WTC11 (cell line): ENCODE results near the gene KLHL26. TPM values are rescaled to one million over a fixed set of nuclear protein-coding genes. Genes with fewer than 3 reads are reported as not detected.

Experiments
- ATAC-seq: fragments of 200-7000 bp; cut with Tn5 transposase; 2 replicates; pipeline ENCODE4 v1.10.0; 2021; ENCODE audit warnings: mild to moderate bottlenecking, moderate library complexity
- CTCF ChIA-PET: fragments of 300-600 bp; sonication (Branson Sonifier 250); formaldehyde crosslinking; loops from one replicate; lab custom pipeline; 2021; ENCODE audit warnings: antibody characterized with exemption; lab: Charles Lee
- POLR2A ChIA-PET: fragments of 350-600 bp; sonication (Branson Sonifier 250); formaldehyde crosslinking; loops from one replicate; lab custom pipeline; 2021; ENCODE audit warnings: antibody characterized with exemption; lab: Charles Lee
- DNase-seq: peaks from one replicate; pipeline ENCODE4 v3.0.0; 2021; ENCODE audit warnings: low spot score
- H3K27ac Mint-ChIP-seq: 2 replicates; pipeline ENCODE4 v1.8.0; 2021; ENCODE audit warnings: mixed read lengths
- H3K27me3 Mint-ChIP-seq: 2 replicates; pipeline ENCODE4 v1.8.0; 2021; ENCODE audit warnings: low read depth, mild to moderate bottlenecking, moderate library complexity, mixed read lengths
- H3K36me3 Mint-ChIP-seq: 2 replicates; pipeline ENCODE4 v1.8.0; 2021; ENCODE audit warnings: mixed read lengths
- H3K4me1 Mint-ChIP-seq: 2 replicates; pipeline ENCODE4 v1.8.0; 2022; ENCODE audit warnings: mixed read lengths
- H3K4me3 Mint-ChIP-seq: 2 replicates; pipeline ENCODE4 v1.8.0; 2021; ENCODE audit warnings: mild to moderate bottlenecking, moderate library complexity, mixed read lengths
- H3K9me3 Mint-ChIP-seq: 2 replicates; pipeline ENCODE4 v1.8.0; 2021; ENCODE audit warnings: mixed read lengths
- ATF1 ChIP-seq: sonication (generic); formaldehyde crosslinking; IDR thresholded peaks from 2 replicates; pipeline ENCODE4 v1.8.1; 2023; ENCODE audit warnings: mild to moderate bottlenecking, moderate library complexity, missing genetic modification reagents
- CREB1 ChIP-seq: sonication (generic); formaldehyde crosslinking; IDR thresholded peaks from 2 replicates; pipeline ENCODE4 v1.8.0; 2023; ENCODE audit warnings: mild to moderate bottlenecking, missing genetic modification reagents
- CREM ChIP-seq: sonication (generic); formaldehyde crosslinking; IDR thresholded peaks from 2 replicates; pipeline ENCODE4 v1.8.1; 2022; ENCODE audit warnings: mild to moderate bottlenecking, missing genetic modification reagents, moderate library complexity
- CTCF ChIP-seq: fragments of 200-600 bp; IDR thresholded peaks from 2 replicates; pipeline ENCODE4 v1.8.0; 2022; ENCODE audit warnings: antibody characterized with exemption
- E2F1 ChIP-seq: sonication (generic); formaldehyde crosslinking; IDR thresholded peaks from 2 replicates; pipeline ENCODE4 v1.8.0; 2022; ENCODE audit warnings: mild to moderate bottlenecking, missing genetic modification reagents
- ELF4 ChIP-seq: sonication (generic); formaldehyde crosslinking; IDR thresholded peaks from 2 replicates; pipeline ENCODE4 v1.8.1; 2022; ENCODE audit warnings: low read depth, mild to moderate bottlenecking, moderate library complexity, missing genetic modification reagents
- ESRRA ChIP-seq: sonication (generic); formaldehyde crosslinking; IDR thresholded peaks from 2 replicates; pipeline ENCODE4 v1.8.1; 2022; ENCODE audit warnings: mild to moderate bottlenecking, missing genetic modification reagents, borderline replicate concordance
- FOXP4 ChIP-seq: sonication (generic); formaldehyde crosslinking; IDR thresholded peaks from 2 replicates; pipeline ENCODE4 v1.8.0; 2022; ENCODE audit warnings: mild to moderate bottlenecking, missing genetic modification reagents
- GABPB1 ChIP-seq: sonication (generic); formaldehyde crosslinking; IDR thresholded peaks from 2 replicates; pipeline ENCODE4 v1.8.1; 2023; ENCODE audit warnings: mild to moderate bottlenecking, missing genetic modification reagents
- GRHL2 ChIP-seq: fragments of 250-450 bp; sonication (Bioruptor Pico); IDR thresholded peaks from 2 replicates; pipeline ENCODE4 v1.8.0; 2022; ENCODE audit warnings: mild to moderate bottlenecking, moderate library complexity; ENCODE audit not compliant: insufficient replicate concordance, severe bottlenecking
- IRF2 ChIP-seq: sonication (generic); formaldehyde crosslinking; IDR thresholded peaks from 2 replicates; pipeline ENCODE4 v1.8.0; 2022; ENCODE audit warnings: low read depth, missing genetic modification reagents, borderline replicate concordance
- KAT7 ChIP-seq: sonication (generic); formaldehyde crosslinking; IDR thresholded peaks from 2 replicates; pipeline ENCODE4 v1.8.1; 2023; ENCODE audit warnings: missing genetic modification reagents, mild to moderate bottlenecking, borderline replicate concordance
- MAX ChIP-seq: sonication (generic); formaldehyde crosslinking; IDR thresholded peaks from 2 replicates; pipeline ENCODE4 v1.8.0; 2022; ENCODE audit warnings: mild to moderate bottlenecking, missing genetic modification reagents
- NFE2L1 ChIP-seq: sonication (generic); formaldehyde crosslinking; IDR thresholded peaks from 2 replicates; pipeline ENCODE4 v1.8.1; 2023; ENCODE audit warnings: missing genetic modification reagents
- NR2C2 ChIP-seq: sonication (generic); formaldehyde crosslinking; IDR thresholded peaks from 2 replicates; pipeline ENCODE4 v1.8.0; 2022; ENCODE audit warnings: mild to moderate bottlenecking, missing genetic modification reagents
- PRRX2 ChIP-seq: fragments of 250-450 bp; sonication (Bioruptor Pico); IDR thresholded peaks from 2 replicates; pipeline ENCODE4 v1.8.0; 2021; ENCODE audit warnings: mild to moderate bottlenecking
- TEAD4 ChIP-seq: sonication (generic); formaldehyde crosslinking; IDR thresholded peaks from 2 replicates; pipeline ENCODE4 v1.8.0; 2022; ENCODE audit warnings: mild to moderate bottlenecking, missing genetic modification reagents
- USF2 ChIP-seq: sonication (generic); formaldehyde crosslinking; IDR thresholded peaks from 2 replicates; pipeline ENCODE4 v1.8.1; 2023; ENCODE audit warnings: mild to moderate bottlenecking, missing genetic modification reagents, moderate library complexity
- ZBTB21 ChIP-seq: sonication (generic); formaldehyde crosslinking; IDR thresholded peaks from 2 replicates; pipeline ENCODE4 v1.8.1; 2023; ENCODE audit warnings: mild to moderate bottlenecking, missing genetic modification reagents, borderline replicate concordance
- ZMAT4 ChIP-seq: fragments of 250-450 bp; sonication (Bioruptor Pico); IDR thresholded peaks from 2 replicates; pipeline ENCODE4 v1.9.0; 2021; ENCODE audit warnings: mild to moderate bottlenecking
- ZNF219 ChIP-seq: sonication (generic); formaldehyde crosslinking; IDR thresholded peaks from 2 replicates; pipeline ENCODE4 v1.8.0; 2023; ENCODE audit warnings: missing genetic modification reagents, mild to moderate bottlenecking, borderline replicate concordance
- ZNF232 ChIP-seq: sonication (generic); formaldehyde crosslinking; IDR thresholded peaks from 2 replicates; pipeline ENCODE4 v1.8.0; 2022; ENCODE audit warnings: mild to moderate bottlenecking, missing genetic modification reagents
- ZNF512 ChIP-seq: sonication (generic); formaldehyde crosslinking; IDR thresholded peaks from 2 replicates; pipeline ENCODE4 v1.8.1; 2022; ENCODE audit warnings: missing genetic modification reagents, borderline replicate concordance
- ZNF671 ChIP-seq: fragments of 250-450 bp; sonication (Bioruptor Pico); IDR thresholded peaks from 2 replicates; pipeline ENCODE4 v1.8.0; 2021; ENCODE audit warnings: mild to moderate bottlenecking
- total RNA-seq: library from RNA; stranded (reverse); gene quantifications from 3 replicates; pipeline ENCODE4 v1.2.3, GENCODE V29; 2021

The KLHL26 gene
- total RNA-seq, 1 experiment from 2014 or later = 13.1 TPM

GRCh38 chr19:18644196-18645034 lies 7.6 kb downstream of the KLHL26 start (continued):
- TF ChIP-seq ZMAT4 (CRISPR knock-in tag) (no peak), ZNF512 (no peak), NR2C2 (no peak), ATF1 (CRISPR knock-in tag) (no peak), KAT7 (CRISPR knock-in tag) (no peak), NFE2L1 (CRISPR knock-in tag) (no peak), CREB1 (CRISPR knock-in tag) (no peak)
- TF ChIP-seq, all 79 proteins: peak for 0

GRCh38 chr19:18645035-18645511 lies 8.2 kb downstream of the KLHL26 start:
- Mint-ChIP-seq H3K4me1 (peaks cover 29% of the 10 kb centered on the region), H3K27me3 (peaks cover 3% of the 10 kb centered on the region; the same call in 1 of the 2 replicates)
- DNase-seq (no peak), ATAC-seq (no peak)
- no peak for TF ChIP-seq ZNF671 (CRISPR knock-in tag)
- TF ChIP-seq GABPB1 (CRISPR knock-in tag) = no peak
- TF ChIP-seq FOXP4 = no peak
- no peak for TF ChIP-seq TEAD4 (CRISPR knock-in tag)
- TF ChIP-seq ZNF219 = no peak
- TF ChIP-seq ZBTB21 = no peak
- TF ChIP-seq IRF2 (CRISPR knock-in tag) = no peak
- TF ChIP-seq CREM (CRISPR knock-in tag) = no peak
- no peak for TF ChIP-seq PRRX2 (CRISPR knock-in tag)
- no peak for TF ChIP-seq ESRRA (CRISPR knock-in tag)
- TF ChIP-seq NR2C2 = no peak
- no peak for TF ChIP-seq ZNF232 (CRISPR knock-in tag)
- no peak for TF ChIP-seq USF2
- no peak for TF ChIP-seq MAX (CRISPR knock-in tag)
- TF ChIP-seq E2F1 (CRISPR knock-in tag) = no peak
- no peak for TF ChIP-seq GRHL2 (CRISPR knock-in tag)
- TF ChIP-seq ELF4 (CRISPR knock-in tag) = no peak
- TF ChIP-seq CTCF = no peak
- TF ChIP-seq, all 79 proteins: peak for 0
- Mint-ChIP-seq H3K9me3 (peaks cover 5% of the 10 kb centered on the region), H3K36me3 (no peaks in the 10 kb centered on the region), H3K27ac (0 out of 2 replicates have a peak overlapping the region, but pooled peaks have one; percentile 30), H3K4me3 (no peak overlapping the region)
- CTCF ChIA-PET = interaction anchor here (0.7 to 1.4 kb wide), 2 partner anchors 124 to 152 kb away, joined by 3 read pairs; no protein-coding TSS in a partner anchor
- POLR2A ChIA-PET = no interaction called here
